ENCODE data around the gene CERS1. TPM values are rescaled to one million over a fixed set of nuclear protein-coding genes. Genes with fewer than 3 reads are reported as not detected.

The CERS1 gene
- total RNA-seq, 1 experiment from 2014 or later: 4.4 TPM

- no peak overlapping the region for H3K27ac Mint-ChIP-seq (ENCODE audit: unreplicated experiment)
- TF ChIP-seq, protein P1, sequence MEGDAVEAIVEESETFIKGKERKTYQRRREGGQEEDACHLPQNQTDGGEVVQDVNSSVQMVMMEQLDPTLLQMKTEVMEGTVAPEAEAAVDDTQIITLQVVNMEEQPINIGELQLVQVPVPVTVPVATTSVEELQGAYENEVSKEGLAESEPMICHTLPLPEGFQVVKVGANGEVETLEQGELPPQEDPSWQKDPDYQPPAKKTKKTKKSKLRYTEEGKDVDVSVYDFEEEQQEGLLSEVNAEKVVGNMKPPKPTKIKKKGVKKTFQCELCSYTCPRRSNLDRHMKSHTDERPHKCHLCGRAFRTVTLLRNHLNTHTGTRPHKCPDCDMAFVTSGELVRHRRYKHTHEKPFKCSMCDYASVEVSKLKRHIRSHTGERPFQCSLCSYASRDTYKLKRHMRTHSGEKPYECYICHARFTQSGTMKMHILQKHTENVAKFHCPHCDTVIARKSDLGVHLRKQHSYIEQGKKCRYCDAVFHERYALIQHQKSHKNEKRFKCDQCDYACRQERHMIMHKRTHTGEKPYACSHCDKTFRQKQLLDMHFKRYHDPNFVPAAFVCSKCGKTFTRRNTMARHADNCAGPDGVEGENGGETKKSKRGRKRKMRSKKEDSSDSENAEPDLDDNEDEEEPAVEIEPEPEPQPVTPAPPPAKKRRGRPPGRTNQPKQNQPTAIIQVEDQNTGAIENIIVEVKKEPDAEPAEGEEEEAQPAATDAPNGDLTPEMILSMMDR (IDR thresholded peaks at IDR 0.05; ENCODE audit: unreplicated experiment): no peak
- peaks cover 32% of the 10 kb centered on the region for H3K36me3 Mint-ChIP-seq (ENCODE audit: insufficient read depth, unreplicated experiment)
- intact Hi-C loops (cut with micrococcal nuclease; ENCODE audit: unreplicated experiment): no loop called here
- CTCF ChIA-PET: no interaction called here
- DNase-seq: no peak
- no peaks in the 10 kb centered on the region for H3K4me1 Mint-ChIP-seq (ENCODE audit: low read depth, unreplicated experiment)
- H3K27me3 Mint-ChIP-seq (ENCODE audit: unreplicated experiment): no peaks in the 10 kb centered on the region
- no peaks in the 10 kb centered on the region for H3K9me3 Mint-ChIP-seq (ENCODE audit: low read depth, unreplicated experiment)
- BruUV-seq (replicated peaks): no TSS peak
- no peak overlapping the region for H3K4me3 Mint-ChIP-seq (ENCODE audit: low read depth, unreplicated experiment)
Measured at GRCh38 chr19:18910010-18910409, 14.1 kb upstream of the CERS1 start.

DNA sequence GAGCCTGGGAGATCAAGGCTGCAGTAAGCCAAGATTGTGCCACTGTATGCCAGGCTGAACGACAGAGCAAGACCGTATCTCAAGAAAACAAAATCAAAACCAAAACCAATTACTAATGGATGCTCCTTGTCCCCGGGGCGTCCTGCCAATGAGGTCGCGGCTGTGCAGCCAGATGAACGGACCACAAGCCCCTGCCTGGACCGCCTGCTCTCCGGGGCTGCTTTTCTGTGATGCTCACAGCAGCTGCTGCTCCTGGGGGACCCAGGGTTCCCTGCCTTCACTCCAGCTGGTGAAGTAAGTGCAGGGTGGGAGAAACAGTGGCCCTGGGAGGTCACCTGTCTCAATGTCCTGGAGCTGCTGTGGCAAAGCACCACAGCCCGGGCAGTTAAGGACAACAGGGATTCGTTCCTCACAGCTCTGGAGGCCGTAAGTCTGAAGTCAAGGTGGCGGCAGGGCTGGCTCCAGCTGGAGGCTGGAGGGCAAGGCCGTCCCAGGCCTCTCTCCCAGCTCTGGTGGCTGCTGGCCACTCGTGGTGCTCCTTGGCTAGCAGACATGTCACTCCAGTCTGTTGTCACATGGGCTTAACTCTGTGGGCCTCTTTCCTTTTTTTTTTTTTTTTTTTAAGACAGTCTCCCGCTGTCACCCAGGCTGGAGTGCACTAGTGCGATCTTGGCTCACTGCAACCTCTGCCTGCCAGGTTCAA, 13.1 kb upstream of the CERS1 start:
- intact Hi-C loops (cut with micrococcal nuclease; ENCODE audit: unreplicated experiment): no loop called here
- H3K36me3 Mint-ChIP-seq (ENCODE audit: insufficient read depth, unreplicated experiment): peaks cover 38% of the 10 kb centered on the region
- H3K27me3 Mint-ChIP-seq (ENCODE audit: unreplicated experiment): no peaks in the 10 kb centered on the region
- no peaks in the 10 kb centered on the region for H3K4me1 Mint-ChIP-seq (ENCODE audit: low read depth, unreplicated experiment)
- no TSS peak for BruUV-seq (replicated peaks)
- no peak for DNase-seq
- H3K27ac Mint-ChIP-seq (ENCODE audit: unreplicated experiment): no peak overlapping the region
- TF ChIP-seq, protein P1 (IDR thresholded peaks at IDR 0.05; ENCODE audit: unreplicated experiment): no peak
- H3K4me3 Mint-ChIP-seq (ENCODE audit: low read depth, unreplicated experiment): no peak overlapping the region
- CTCF ChIA-PET: no interaction called here
- H3K9me3 Mint-ChIP-seq (ENCODE audit: low read depth, unreplicated experiment): no peaks in the 10 kb centered on the region

- TF ChIP-seq, protein P1 (IDR thresholded peaks at IDR 0.05; ENCODE audit: unreplicated experiment): no peak
Measured at GRCh38 chr19:18906605-18907519, 10.9 kb upstream of the CERS1 start.

GRCh38 chr19:18905513-18906236, 9.7 kb upstream of the CERS1 start:
- H3K9me3 Mint-ChIP-seq (ENCODE audit: low read depth, unreplicated experiment): no peaks in the 10 kb centered on the region
- H3K27me3 Mint-ChIP-seq (ENCODE audit: unreplicated experiment): no peaks in the 10 kb centered on the region
- H3K36me3 Mint-ChIP-seq (ENCODE audit: insufficient read depth, unreplicated experiment): peaks cover 37% of the 10 kb centered on the region
- BruUV-seq (replicated peaks): no TSS peak
- H3K4me1 Mint-ChIP-seq (ENCODE audit: low read depth, unreplicated experiment): no peaks in the 10 kb centered on the region
- H3K27ac Mint-ChIP-seq (ENCODE audit: unreplicated experiment): no peak overlapping the region
- DNase-seq: no peak
- TF ChIP-seq, protein P1 (IDR thresholded peaks at IDR 0.05; ENCODE audit: unreplicated experiment): no peak
- no peak overlapping the region for H3K4me3 Mint-ChIP-seq (ENCODE audit: low read depth, unreplicated experiment)
- intact Hi-C loops (cut with micrococcal nuclease; ENCODE audit: unreplicated experiment): no loop called here
- CTCF ChIA-PET: no interaction called here

More at GRCh38 chr19:18906605-18907519, 10.9 kb upstream of the CERS1 start:
- Mint-ChIP-seq H3K4me1 (ENCODE audit: low read depth, unreplicated experiment) (no peaks in the 10 kb centered on the region), H3K9me3 (ENCODE audit: low read depth, unreplicated experiment) (no peaks in the 10 kb centered on the region), H3K27me3 (ENCODE audit: unreplicated experiment) (no peaks in the 10 kb centered on the region), H3K27ac (ENCODE audit: unreplicated experiment) (no peak overlapping the region), H3K36me3 (ENCODE audit: insufficient read depth, unreplicated experiment) (peaks cover 37% of the 10 kb centered on the region), H3K4me3 (ENCODE audit: low read depth, unreplicated experiment) (no peak overlapping the region)
- CTCF ChIA-PET: no interaction called here
- DNase-seq: no peak
- intact Hi-C loops (cut with micrococcal nuclease; ENCODE audit: unreplicated experiment): no loop called here
- no TSS peak for BruUV-seq (replicated peaks)
